Activated CD4-positive, alpha-beta T cell treated with anti-CD3 and anti-CD28 coated beads for 1 hour (primary cell): ENCODE data around the gene NBPF6.
"Not testable (repeated sequence)": the region's sequence is repeated elsewhere in the genome, so short reads cannot be mapped to it uniquely, and the experiment has no call there.

Experiments
- DNase-seq: peaks from one replicate; pipeline ENCODE4 v3.0.0-alpha.2; 2020

NBPF6 gene, protein sequence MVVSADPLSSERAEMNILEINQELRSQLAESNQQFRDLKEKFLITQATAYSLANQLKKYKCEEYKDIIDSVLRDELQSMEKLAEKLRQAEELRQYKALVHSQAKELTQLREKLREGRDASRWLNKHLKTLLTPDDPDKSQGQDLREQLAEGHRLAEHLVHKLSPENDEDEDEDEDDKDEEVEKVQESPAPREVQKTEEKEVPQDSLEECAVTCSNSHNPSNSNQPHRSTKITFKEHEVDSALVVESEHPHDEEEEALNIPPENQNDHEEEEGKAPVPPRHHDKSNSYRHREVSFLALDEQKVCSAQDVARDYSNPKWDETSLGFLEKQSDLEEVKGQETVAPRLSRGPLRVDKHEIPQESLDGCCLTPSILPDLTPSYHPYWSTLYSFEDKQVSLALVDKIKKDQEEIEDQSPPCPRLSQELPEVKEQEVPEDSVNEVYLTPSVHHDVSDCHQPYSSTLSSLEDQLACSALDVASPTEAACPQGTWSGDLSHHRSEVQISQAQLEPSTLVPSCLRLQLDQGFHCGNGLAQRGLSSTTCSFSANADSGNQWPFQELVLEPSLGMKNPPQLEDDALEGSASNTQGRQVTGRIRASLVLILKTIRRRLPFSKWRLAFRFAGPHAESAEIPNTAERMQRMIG

DNA sequence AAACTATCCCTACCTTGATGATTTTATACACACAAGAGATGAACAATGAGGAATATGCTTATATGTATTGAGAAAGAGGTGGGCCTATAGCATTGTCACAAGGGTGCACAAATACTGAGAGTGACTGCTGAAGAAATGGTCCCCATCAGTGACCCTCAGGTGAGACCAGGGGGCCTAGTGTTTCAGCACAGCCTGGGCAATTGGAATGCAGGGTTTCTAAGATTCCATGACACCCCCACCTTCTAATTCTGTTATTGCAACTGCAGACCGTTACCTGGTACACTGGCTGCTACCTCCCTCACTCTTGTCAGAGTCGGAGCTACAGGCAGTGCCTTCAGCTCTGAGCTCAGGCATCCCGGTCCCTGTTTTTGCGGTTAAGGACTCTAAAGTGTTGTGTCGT is at the start of gene NBPF6:
TSS of gene NBPF6 (plus strand) at position 301 of the 400 bp plus-strand sequence. CDS start 259 bp downstream, outside the sequence.
- DNase-seq: not testable (repeated sequence)

DNA sequence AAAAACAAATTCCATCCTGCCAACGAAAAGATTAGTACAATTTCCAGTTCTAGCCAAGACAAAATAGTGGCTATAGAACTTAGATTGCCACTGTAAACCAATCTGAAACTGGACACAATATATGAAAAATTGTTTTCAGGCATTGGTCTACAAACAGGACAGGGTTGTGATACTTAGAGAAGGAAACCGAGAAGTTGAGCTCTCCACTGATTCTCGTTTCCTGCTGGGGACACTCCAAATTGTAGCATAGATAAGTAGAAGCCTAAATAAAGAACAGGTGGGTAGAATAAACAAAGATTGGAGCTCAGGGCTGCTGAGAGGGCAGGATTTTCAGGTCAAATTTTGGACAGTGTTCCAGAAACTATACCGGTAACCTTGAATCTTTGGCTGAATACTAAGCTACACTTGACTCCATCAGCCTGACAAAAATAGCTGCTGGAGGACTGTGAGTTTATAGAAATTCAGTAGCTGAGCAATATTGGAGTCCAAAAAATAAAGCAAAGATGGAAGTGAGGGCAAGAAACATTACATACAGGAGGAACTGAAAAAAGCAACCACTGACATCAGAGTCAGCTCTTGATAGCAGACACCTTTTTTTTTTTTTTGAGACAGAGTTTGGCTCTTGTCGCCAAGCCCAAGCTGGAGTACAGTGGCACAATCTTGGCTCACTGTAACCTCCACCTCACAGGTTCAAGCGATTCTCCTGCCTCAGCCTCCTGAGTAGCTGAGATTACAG is 38.9 kb upstream of the NBPF6 start:
- not testable (repeated sequence) for DNase-seq

DNA sequence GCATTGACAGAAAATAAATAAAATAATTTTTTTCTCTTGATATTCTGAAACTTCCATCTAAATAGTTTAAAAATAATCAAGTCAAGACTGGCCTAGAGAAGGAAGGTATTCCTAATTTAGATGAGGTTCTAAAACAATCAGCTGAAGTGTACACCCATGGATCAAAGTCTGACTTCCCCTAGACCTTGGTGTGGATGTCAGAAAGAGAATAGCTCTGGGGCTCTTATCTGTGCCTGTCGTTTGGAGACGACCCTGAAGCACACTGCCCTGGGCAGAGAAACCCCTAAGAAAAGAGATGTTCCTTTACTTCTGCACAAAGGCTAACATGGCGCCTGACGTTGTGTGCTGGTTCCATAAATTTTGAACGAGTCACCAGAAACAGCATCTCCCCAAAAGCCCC is 30.0 kb upstream of the NBPF6 start:
- not testable (repeated sequence) for DNase-seq

DNA sequence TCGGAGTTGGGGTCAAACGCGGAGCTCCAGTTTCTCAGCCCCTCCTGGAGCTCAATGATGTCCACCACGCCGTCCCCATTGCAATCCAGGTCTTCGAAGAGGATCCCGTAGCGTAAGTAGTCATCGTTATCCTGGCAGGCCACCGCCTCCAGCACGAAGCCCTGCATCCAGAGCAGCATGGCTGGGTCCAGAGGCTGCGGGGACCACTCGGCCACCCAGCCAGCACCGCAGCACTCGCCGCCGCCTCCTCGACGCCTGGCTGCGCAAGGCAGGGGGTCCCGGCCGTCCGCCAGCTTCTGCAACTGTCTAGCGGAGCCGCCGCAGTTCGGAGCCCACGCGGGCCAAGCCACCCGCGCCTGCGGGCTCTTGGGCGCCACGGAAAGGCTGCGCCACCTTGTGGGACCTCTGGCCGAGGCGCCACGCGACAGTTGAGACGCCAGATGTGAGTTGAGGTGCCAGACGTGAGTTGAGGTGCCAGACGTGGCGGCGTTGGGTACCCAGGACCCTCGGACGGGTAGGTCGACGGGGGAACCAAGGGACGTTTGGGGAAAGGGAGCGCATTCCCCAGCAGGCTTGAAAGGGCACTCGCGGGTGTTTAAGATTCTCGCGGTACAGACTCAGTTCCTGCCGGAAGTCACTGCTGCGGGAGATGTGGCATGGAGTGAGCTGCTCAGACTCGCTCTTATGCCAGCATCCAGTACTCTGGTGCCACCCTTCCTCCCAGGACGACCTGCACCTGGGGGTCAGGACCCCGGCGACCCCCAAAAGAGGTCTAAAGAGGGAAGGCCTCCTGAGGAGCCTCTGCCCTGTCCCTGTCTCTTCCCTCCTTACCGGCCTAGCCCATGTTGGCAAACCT is 28.9 kb upstream of the NBPF6 start:
- not testable (repeated sequence) for DNase-seq

DNA sequence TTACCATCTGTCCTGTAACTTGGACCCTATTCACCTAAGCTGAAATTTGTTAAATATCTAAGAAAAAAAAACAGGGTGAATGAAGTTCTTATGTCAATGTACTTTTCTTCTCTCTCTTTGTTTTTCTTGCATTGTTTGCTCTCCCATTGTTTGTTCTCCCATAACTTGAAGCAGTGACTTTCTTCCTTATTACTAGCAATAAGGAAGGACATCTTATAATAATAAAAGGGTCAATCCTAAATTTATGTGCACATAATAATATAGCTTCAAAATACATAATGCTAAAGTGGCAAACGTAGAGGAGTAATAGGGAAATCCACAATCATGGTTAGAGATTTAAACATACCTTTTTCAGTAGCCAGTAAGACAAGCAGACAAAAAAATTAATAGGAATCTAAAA is 23.3 kb upstream of the NBPF6 start:
- DNase-seq: not testable (repeated sequence)

DNA sequence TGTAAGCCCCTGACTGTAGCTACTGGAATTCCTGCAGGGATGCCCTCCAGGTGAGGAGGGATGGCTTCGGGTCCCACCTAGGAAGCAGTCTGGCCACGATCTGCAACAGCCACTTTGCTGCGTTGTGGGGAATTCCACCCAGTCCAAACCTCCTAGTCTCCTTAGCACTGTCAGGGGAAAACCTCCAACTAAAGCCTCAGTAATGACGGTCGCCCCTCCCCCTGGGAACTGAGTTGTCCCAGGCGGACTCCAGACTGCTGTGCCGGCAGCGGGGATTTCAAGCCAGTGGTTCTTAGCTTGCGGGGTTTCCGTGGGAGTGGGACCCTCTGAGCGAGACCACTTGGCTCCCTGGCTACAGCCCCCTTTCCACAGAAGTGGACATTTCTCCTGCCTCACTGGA is 18.1 kb upstream of the NBPF6 start:
- not testable (repeated sequence) for DNase-seq

DNA sequence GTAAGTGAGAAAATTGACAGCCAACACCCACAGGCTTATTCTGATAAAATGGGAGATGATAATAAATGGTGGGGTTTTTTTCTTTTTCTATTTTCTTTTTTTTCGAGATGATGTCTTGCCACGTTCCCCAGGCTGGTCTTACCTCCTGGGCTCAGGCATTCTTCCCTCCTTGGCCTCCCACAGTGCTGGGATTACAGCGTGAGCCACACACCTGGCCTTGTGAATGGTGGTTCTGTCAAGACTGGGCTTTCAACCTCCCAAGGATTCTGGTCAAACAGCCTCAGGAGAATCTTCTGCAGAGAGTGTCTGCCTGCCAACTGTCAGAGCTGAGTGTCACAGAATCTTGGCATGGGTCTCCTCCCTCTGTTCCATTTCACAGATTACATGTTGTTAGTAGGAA is 16.7 kb upstream of the NBPF6 start:
- not testable (repeated sequence) for DNase-seq

DNA sequence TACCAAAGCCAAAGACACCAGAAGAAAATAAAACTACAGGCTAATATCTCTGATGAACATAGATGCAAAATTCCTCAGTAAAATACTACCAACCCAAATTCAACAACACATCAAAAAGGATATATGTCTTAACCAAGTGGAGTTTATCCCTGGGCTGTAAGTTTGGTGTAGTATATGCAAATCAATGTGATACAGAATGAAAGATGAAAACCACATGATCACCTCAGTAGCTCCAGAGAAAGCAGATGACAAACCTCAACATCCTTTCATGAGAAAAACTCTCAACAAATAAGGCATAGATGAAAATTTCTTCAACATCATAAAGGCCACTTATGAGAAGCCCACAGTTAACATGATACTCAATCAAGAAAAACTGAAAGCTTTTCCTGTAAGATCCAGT is 11.6 kb upstream of the NBPF6 start:
- DNase-seq: not testable (repeated sequence)

DNA sequence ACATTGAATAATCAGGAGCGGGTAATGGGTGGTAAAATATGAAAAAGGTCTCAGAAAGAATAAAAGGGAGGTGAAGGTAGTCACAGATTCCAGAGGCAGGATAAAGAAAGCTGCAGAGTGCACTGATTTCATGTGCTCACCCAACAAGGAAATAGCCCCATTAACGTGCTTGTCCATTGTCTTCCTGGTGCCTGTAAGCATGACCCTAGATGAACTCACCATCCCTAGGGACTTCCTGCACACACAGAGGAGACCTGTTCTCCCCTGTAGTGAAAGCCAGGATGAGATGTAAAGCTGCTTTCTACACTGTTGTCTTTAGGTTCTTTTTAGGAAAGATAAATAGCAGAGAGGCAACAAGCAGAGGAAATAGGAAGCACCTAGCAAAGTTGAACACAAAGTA is 4.4 kb downstream of the NBPF6 start:
- not testable (repeated sequence) for DNase-seq

DNA sequence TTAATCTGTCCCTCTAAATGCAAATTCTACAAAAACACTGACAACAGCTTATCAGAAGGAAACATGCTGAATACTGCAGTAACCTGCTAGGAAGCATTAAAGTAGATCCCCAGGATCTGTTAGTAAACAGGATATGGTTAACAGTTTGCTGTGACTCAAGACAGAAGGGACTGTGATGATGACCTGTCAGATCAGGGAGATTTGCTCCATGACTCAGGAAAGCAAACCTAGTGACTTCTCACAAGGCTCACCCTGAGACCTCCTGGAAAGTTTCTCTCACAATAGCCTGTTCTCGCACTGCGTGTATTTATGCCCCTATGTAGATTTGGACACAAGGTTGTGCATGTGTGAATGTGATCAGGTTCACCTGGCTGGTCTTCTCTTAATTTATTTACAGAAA is 8.5 kb downstream of the NBPF6 start:
- not testable (repeated sequence) for DNase-seq

DNA sequence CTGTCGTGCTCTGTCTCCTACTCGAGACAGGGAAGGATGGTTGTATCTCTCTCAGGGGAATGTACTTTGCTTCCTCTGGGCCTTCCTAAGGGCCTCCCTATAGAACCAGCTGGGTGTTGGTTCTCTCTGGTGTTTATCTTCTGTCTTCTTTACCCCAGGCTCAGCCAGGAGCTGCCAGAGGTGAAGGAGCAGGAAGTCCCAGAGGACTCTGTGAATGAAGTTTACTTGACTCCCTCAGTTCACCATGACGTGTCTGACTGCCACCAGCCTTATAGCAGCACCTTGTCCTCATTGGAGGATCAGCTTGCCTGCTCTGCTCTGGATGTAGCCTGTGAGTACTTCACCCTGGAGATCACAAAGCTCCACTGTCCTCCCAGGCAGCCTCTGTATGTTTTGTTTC is 11.6 kb downstream of the NBPF6 start:
- not testable (repeated sequence) for DNase-seq

DNA sequence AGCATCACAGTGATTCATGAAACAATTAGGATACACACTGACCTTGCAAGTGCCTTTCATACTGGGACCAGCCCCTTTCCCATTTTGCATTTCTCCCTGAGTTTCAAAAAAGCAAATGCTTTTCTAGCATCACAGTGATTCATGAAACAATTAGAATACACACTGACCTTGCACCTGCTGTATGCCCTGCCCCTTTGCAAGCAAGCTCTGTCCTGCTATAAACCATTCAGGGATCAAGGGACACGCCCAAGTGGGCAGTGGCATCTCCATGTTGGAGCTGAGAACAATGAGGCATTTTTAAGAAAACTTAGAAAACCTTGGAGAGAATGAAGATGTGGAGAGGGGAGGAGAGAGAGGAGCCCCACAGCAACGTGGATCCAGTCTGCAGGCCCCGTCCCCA is 13.8 kb downstream of the NBPF6 start:
- not testable (repeated sequence) for DNase-seq

DNA sequence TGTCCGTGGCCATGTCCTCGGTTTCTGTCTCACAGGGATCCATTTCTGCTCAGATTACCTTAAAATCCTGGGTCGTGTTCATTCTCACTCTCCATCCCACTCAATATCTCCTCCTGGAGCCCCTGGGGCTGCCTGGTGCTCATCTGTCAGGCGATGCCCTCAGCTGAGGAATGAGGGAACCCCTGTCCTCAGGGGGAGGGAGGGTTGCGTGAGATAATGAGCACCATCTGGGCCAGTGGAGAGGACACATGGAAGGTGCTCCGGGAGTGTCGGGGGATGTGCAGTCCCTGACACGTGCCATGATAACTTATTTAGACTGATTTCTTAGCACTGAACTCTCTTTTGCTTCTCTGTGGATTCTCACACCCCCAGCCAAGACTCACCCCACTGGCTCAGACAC is 16.0 kb downstream of the NBPF6 start:
- DNase-seq: not testable (repeated sequence)

DNA sequence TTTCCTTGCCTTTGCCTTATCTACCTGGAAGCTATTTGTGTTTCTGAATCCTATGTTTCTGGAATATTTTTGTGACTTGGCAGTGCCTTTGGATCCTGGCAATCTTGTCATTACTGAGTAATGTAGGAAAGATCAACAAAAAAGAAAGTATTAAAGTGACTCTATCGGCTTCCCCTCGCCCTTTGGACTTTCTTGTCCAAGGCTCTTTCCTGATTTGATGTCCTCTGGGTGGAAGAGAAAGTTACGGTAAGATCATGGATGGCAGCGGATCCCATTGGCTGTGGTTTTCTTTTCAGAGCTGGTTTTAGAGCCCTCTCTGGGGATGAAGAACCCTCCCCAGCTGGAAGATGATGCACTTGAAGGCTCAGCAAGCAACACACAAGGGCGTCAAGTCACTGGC is 17.0 kb downstream of the NBPF6 start:
- DNase-seq: not testable (repeated sequence)

DNA sequence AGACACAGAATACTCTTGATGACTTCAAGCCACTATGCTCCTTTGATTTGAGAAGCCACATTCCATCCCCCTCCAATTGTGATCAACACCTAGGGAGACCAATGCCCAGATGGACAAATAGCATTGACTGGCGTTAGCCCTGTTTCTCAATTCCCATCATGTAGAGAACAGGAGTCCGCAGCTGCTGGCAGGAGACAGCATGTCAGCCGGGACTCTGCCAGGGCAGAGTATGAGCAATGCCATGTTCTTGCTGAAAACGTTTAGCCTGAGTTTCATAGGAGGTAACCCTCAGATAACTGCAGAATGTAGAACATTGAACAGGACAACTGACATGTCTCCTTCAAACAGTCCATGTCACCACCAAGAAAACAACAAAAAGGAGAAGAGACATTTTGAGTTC is 20.6 kb downstream of the NBPF6 start:
- DNase-seq: not testable (repeated sequence)

DNA sequence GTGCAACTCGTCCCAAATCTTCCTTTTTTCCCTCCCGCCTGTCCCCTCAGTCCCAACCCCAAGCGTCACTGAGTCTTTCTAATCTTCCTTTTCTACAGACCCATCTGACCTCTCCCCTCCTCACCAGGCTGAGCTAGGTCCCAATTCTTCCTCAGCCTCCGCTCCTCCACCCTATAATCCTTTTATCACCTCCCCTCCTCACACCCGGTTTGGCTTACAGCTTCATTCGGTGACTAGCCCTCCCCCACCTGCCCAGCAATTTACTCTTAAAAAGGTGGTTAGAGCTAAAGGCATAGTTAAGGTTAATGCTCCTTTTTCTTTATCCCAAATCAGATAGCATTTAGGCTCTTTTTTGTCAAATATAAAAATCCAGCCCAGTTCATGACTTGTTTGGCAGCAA is 24.4 kb downstream of the NBPF6 start:
- not testable (repeated sequence) for DNase-seq

DNA sequence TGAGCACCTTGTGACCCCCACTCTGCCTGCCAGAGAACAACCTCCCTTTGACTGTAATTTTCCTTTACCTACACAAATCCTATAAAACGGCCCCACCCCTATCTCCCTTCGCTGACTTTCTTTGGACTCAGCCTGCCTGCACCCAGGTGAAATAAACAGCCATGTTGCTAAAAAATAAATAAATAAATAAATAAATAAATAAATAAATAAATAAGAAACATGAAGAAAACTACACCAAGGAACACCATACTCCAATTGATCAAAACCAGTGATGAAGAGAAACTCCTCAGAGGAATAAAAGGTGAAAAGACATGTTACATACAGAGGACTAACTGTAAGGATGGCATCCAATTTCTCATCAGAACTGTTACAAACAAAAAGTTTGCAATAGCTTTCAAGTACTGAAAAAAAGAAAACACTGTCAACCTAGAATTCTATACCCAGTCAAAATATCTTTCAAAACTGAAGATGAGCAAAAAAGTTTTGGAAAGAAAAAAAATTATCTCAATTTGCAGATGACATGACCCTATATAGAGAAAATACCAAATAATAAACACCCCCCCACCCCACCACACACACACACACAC is 28.4 kb downstream of the NBPF6 start:
- DNase-seq: no peak

DNA sequence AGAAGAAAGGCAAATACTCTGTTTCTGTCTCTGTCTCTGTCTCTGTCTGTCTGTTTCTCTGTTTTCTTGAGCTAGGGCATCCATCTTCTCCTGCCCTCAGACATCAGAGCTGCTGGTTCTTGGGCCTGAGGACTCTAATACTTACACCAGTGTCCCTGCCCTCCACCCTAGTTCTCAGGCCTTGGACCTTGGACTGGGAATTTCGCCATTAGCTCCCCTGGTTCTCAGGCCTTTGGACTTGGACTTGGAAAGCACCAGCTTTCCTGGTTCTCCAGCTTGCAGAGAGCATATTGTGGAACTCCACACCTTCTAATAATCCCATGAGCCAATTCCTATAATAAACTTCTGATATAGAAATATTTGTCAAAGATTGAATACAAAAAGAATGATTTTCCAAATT is 32.6 kb downstream of the NBPF6 start:
- DNase-seq: no peak

DNA sequence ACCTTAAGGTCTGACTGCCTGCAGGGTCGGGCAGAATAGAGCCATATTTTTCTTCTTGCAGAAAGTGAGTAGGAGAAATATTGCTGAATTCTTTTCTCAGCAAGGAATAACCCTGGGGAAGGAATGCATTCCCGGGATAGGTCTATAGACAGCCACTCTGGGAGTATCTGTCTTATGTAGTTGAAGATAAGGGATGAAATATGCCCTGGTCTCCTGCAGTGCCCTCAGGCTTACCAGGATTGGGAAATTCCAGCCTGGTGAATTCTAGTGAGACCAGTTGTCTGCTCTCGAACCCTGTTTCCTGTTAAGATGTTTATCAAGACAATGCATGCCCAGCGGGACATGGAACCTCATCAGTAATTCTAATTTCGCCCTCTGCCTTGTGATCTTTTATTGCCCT is 35.8 kb downstream of the NBPF6 start:
- DNase-seq: not testable (repeated sequence)

DNA sequence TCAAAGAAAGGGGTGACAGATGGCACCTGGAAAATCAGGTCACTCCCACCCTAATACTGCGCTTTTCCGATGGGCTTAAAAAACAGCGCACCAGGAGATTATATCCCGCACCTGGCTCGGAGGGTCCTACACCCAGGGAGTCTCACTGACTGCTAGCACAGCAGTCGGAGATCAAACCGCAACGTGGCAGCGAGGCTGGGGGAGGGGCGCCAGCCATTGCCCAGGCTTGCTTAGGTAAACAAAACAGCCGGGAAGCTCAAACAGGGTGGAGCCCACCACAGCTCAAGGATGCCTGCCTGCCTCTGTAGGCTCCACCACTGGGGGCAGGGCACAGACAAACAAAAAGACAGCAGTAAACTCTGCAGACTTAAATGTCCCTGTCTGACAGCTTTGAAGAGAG is 36.6 kb downstream of the NBPF6 start:
- not testable (repeated sequence) for DNase-seq

DNA sequence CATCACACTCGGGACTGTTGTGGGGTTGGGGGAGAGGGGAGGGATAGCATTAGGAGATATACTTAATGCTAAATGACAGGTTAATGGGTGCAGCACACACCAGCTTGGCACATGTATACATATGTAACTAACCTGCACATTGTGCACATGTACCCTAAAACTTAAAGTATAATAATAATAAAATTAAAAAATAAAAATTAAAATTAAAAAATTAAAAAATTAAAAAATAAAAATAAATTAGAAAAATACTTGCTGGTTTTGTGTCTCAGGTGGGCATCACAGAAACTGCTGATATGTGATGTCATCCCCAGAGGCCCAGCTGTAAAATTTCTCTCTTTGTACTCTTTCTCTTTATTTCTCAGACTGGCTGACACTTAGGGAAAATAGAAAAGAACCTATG is 44.9 kb downstream of the NBPF6 start:
- not testable (repeated sequence) for DNase-seq

DNA sequence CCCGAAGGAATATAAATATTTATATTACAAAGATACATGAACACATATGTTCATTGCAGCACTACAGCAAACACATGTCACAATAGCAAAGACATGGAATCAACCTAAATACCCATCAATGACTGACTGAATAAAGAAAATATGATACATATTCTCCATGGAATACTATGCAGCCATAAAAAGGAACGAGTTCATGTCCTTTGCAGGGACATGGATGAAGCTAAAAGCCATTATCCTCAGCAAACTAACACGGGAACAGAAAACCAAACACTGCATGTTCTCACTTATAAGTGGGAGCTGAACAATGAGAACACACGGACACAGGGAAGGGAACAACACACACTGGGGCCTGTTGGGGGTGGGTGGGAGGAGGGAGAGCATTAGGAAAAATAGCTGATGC is 46.7 kb downstream of the NBPF6 start:
- DNase-seq: not testable (repeated sequence)
